Measurements from ENCODE around the gene DBNDD1.

- TF ChIP-seq CTCF (IDR thresholded peaks at IDR 0.05; ENCODE audit: insufficient read depth, low read depth, low read length) (no peak), EZH2 (IDR thresholded peaks at IDR 0.05; ENCODE audit: insufficient read depth, low read length) (no peak)
Observed at GRCh38 chr16:90046122-90046970, 27.1 kb upstream of the DBNDD1 start.
